ENCODE data around the gene FOXN3. TPM values are rescaled to one million over a fixed set of nuclear protein-coding genes. Genes with fewer than 3 reads are reported as not detected.

FOXN3 gene
- total RNA-seq, 1 donor from 2014 or later = 31.8 TPM

DNA sequence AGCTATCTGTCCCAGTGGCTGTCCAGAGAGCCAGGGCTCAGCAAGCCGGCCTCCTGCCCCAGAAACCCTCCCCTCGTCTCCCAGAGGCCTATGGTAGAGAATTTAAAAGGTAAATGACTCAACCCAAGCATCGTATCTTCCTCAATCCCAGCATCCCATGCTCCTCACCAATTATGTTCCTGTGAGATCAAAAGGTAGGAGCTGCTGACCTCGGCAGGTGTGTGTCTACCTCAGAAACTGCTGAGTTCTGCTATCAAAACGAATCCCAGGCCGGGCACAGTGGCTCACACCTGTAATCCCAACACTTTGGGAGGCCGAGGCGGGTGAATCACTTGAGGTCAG lies 49.3 kb downstream of the FOXN3 start:
- Histone ChIP-seq H3K27ac (ENCODE audit: low read depth, low read length) (peak overlapping the region; percentile 20), H3K36me3 (ENCODE audit: control insufficient read depth in 3 of 3, insufficient read depth in 3 of 3, low read length in 3 of 3) (no peaks in the 10 kb centered on the region), H3K4me3 (ENCODE audit: low read length in 3 of 3) (peak overlapping the region in 1 of 3 donors; percentile 49), H3K9me3 (ENCODE audit: control insufficient read depth in 3 of 3, low read length in 3 of 3) (no peaks in the 10 kb centered on the region), H3K9ac (ENCODE audit: low read depth in 1 of 3, low read length in 3 of 3) (peak overlapping the region in 2 of 3 donors; percentile 46 to 74), H3K4me1 (ENCODE audit: control insufficient read depth in 3 of 3, insufficient read depth in 3 of 3, low read length in 3 of 3) (peaks cover 49 to 59% (median 57%) of the 10 kb centered on the region in 3 donors), H3K27me3 (ENCODE audit: control insufficient read depth in 3 of 3, insufficient read depth in 3 of 3, low read length in 3 of 3) (no peaks in the 10 kb centered on the region)

GRCh38 chr14:89366864-89367778 lies 49.9 kb downstream of the FOXN3 start:
- no peaks in the 10 kb centered on the region for H3K27me3 ChIP-seq (ENCODE audit: control insufficient read depth in 3 of 3, insufficient read depth in 3 of 3, low read length in 3 of 3)
- peak overlapping the region; percentile 31 to 49 (median 47) for H3K4me3 ChIP-seq (ENCODE audit: low read length in 3 of 3)
- no peaks in the 10 kb centered on the region for H3K36me3 ChIP-seq (ENCODE audit: control insufficient read depth in 3 of 3, insufficient read depth in 3 of 3, low read length in 3 of 3)
- peaks cover 49 to 58% (median 56%) of the 10 kb centered on the region in 3 donors for H3K4me1 ChIP-seq (ENCODE audit: control insufficient read depth in 3 of 3, insufficient read depth in 3 of 3, low read length in 3 of 3)
- H3K9me3 ChIP-seq (ENCODE audit: control insufficient read depth in 3 of 3, low read length in 3 of 3) = no peaks in the 10 kb centered on the region
- H3K27ac ChIP-seq (ENCODE audit: low read depth, low read length) = peak overlapping the region; percentile 20
- peak overlapping the region; percentile 40 to 74 (median 46) for H3K9ac ChIP-seq (ENCODE audit: low read depth in 1 of 3, low read length in 3 of 3)

GRCh38 chr14:89365061-89365801 lies 51.8 kb downstream of the FOXN3 start:
- Histone ChIP-seq H3K9ac (ENCODE audit: low read depth in 1 of 3, low read length in 3 of 3) (no peak overlapping the region), H3K4me3 (ENCODE audit: low read length in 3 of 3) (no peak overlapping the region), H3K36me3 (ENCODE audit: control insufficient read depth in 3 of 3, insufficient read depth in 3 of 3, low read length in 3 of 3) (no peaks in the 10 kb centered on the region), H3K4me1 (ENCODE audit: control insufficient read depth in 3 of 3, insufficient read depth in 3 of 3, low read length in 3 of 3) (peaks cover 38 to 44% (median 42%) of the 10 kb centered on the region in 3 donors), H3K9me3 (ENCODE audit: control insufficient read depth in 3 of 3, low read length in 3 of 3) (no peaks in the 10 kb centered on the region), H3K27me3 (ENCODE audit: control insufficient read depth in 3 of 3, insufficient read depth in 3 of 3, low read length in 3 of 3) (no peaks in the 10 kb centered on the region), H3K27ac (ENCODE audit: low read depth, low read length) (no peak overlapping the region)

GRCh38 chr14:89364316-89364715 lies 52.7 kb downstream of the FOXN3 start:
- Histone ChIP-seq H3K4me3 (ENCODE audit: low read length in 3 of 3) (peak overlapping the region in 1 of 3 donors; percentile 29), H3K9ac (ENCODE audit: low read depth in 1 of 3, low read length in 3 of 3) (no peak overlapping the region), H3K4me1 (ENCODE audit: control insufficient read depth in 3 of 3, insufficient read depth in 3 of 3, low read length in 3 of 3) (peaks cover 34 to 45% (median 42%) of the 10 kb centered on the region in 3 donors), H3K9me3 (ENCODE audit: control insufficient read depth in 3 of 3, low read length in 3 of 3) (no peaks in the 10 kb centered on the region), H3K27me3 (ENCODE audit: control insufficient read depth in 3 of 3, insufficient read depth in 3 of 3, low read length in 3 of 3) (no peaks in the 10 kb centered on the region), H3K27ac (ENCODE audit: low read depth, low read length) (no peak overlapping the region), H3K36me3 (ENCODE audit: control insufficient read depth in 3 of 3, insufficient read depth in 3 of 3, low read length in 3 of 3) (no peaks in the 10 kb centered on the region)

GRCh38 chr14:89360277-89360676 lies 56.8 kb downstream of the FOXN3 start:
- Histone ChIP-seq H3K4me1 (ENCODE audit: control insufficient read depth in 3 of 3, insufficient read depth in 3 of 3, low read length in 3 of 3) (peaks cover 15 to 20% (median 20%) of the 10 kb centered on the region in 3 donors), H3K9ac (ENCODE audit: low read depth in 1 of 3, low read length in 3 of 3) (no peak overlapping the region), H3K27me3 (ENCODE audit: control insufficient read depth in 3 of 3, insufficient read depth in 3 of 3, low read length in 3 of 3) (no peaks in the 10 kb centered on the region), H3K4me3 (ENCODE audit: low read length in 3 of 3) (no peak overlapping the region), H3K36me3 (ENCODE audit: control insufficient read depth in 3 of 3, insufficient read depth in 3 of 3, low read length in 3 of 3) (peaks cover 0 to 3% (median 0%) of the 10 kb centered on the region in 3 donors), H3K27ac (ENCODE audit: low read depth, low read length) (peak overlapping the region; percentile 40), H3K9me3 (ENCODE audit: control insufficient read depth in 3 of 3, low read length in 3 of 3) (no peaks in the 10 kb centered on the region)

- Histone ChIP-seq H3K27ac (ENCODE audit: low read depth, low read length) (peak overlapping the region; percentile 40), H3K4me1 (ENCODE audit: control insufficient read depth in 3 of 3, insufficient read depth in 3 of 3, low read length in 3 of 3) (peaks cover 10 to 19% (median 17%) of the 10 kb centered on the region in 3 donors), H3K36me3 (ENCODE audit: control insufficient read depth in 3 of 3, insufficient read depth in 3 of 3, low read length in 3 of 3) (peaks cover 0 to 3% (median 0%) of the 10 kb centered on the region in 3 donors), H3K9ac (ENCODE audit: low read depth in 1 of 3, low read length in 3 of 3) (no peak overlapping the region), H3K27me3 (ENCODE audit: control insufficient read depth in 3 of 3, insufficient read depth in 3 of 3, low read length in 3 of 3) (no peaks in the 10 kb centered on the region), H3K4me3 (ENCODE audit: low read length in 3 of 3) (no peak overlapping the region), H3K9me3 (ENCODE audit: control insufficient read depth in 3 of 3, low read length in 3 of 3) (no peaks in the 10 kb centered on the region)
Measured at GRCh38 chr14:89359477-89360222, 57.4 kb downstream of the FOXN3 start.

DNA sequence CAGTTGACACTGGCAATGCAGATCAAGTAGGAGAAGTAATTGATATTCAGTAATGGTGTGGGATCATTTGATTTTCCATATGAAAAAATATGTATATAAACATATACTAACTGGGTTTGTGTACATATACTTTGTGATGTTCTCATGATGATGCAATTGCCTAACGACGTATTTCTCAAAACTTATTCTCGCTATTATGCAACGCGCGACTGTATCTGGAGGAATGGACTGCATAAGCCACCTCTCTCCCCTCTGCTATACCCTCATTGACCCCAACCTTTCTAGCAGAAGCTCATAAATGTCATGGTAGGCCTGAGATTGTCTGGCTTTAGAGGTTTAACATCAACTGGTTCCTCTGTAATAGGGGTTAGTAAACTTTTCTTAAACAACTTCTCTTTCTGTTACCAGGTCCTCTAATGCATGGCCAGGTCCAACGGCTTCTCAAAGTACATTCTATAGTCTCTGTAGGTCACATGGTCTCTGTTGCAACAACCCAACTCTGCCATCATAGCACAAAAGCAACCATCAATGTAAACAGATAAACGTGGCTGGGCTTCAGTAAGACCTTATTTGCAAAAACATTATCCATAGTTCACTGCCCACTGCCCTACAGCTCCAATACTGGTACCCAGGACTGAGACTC lies 59.3 kb downstream of the FOXN3 start:
- no peak overlapping the region for H3K27ac ChIP-seq (ENCODE audit: low read depth, low read length)

GRCh38 chr14:89356927-89357326 lies 60.1 kb downstream of the FOXN3 start:
- H3K4me3 ChIP-seq (ENCODE audit: low read length in 3 of 3) = no peak overlapping the region
- H3K36me3 ChIP-seq (ENCODE audit: control insufficient read depth in 3 of 3, insufficient read depth in 3 of 3, low read length in 3 of 3) = peaks cover 0 to 3% (median 0%) of the 10 kb centered on the region in 3 donors
- no peak overlapping the region for H3K9ac ChIP-seq (ENCODE audit: low read depth in 1 of 3, low read length in 3 of 3)
- H3K27ac ChIP-seq (ENCODE audit: low read depth, low read length) = no peak overlapping the region
- H3K9me3 ChIP-seq (ENCODE audit: control insufficient read depth in 3 of 3, low read length in 3 of 3) = no peaks in the 10 kb centered on the region
- H3K27me3 ChIP-seq (ENCODE audit: control insufficient read depth in 3 of 3, insufficient read depth in 3 of 3, low read length in 3 of 3) = no peaks in the 10 kb centered on the region
- H3K4me1 ChIP-seq (ENCODE audit: control insufficient read depth in 3 of 3, insufficient read depth in 3 of 3, low read length in 3 of 3) = peaks cover 11 to 14% (median 12%) of the 10 kb centered on the region in 3 donors

More for the DNA sequence above, 59.3 kb downstream of the FOXN3 start:
- H3K36me3 ChIP-seq (ENCODE audit: control insufficient read depth in 3 of 3, insufficient read depth in 3 of 3, low read length in 3 of 3) = peaks cover 0 to 3% (median 0%) of the 10 kb centered on the region in 3 donors
- no peak overlapping the region for H3K9ac ChIP-seq (ENCODE audit: low read depth in 1 of 3, low read length in 3 of 3)
- peaks cover 5 to 9% (median 5%) of the 10 kb centered on the region in 3 donors for H3K4me1 ChIP-seq (ENCODE audit: control insufficient read depth in 3 of 3, insufficient read depth in 3 of 3, low read length in 3 of 3)
- H3K27me3 ChIP-seq (ENCODE audit: control insufficient read depth in 3 of 3, insufficient read depth in 3 of 3, low read length in 3 of 3) = no peaks in the 10 kb centered on the region
- no peaks in the 10 kb centered on the region for H3K9me3 ChIP-seq (ENCODE audit: control insufficient read depth in 3 of 3, low read length in 3 of 3)
- H3K4me3 ChIP-seq (ENCODE audit: low read length in 3 of 3) = no peak overlapping the region

- H3K36me3 ChIP-seq (ENCODE audit: control insufficient read depth in 3 of 3, insufficient read depth in 3 of 3, low read length in 3 of 3) = peaks cover 0 to 3% (median 0%) of the 10 kb centered on the region in 3 donors
- no peak overlapping the region for H3K9ac ChIP-seq (ENCODE audit: low read depth in 1 of 3, low read length in 3 of 3)
- no peaks in the 10 kb centered on the region for H3K9me3 ChIP-seq (ENCODE audit: control insufficient read depth in 3 of 3, low read length in 3 of 3)
- no peaks in the 10 kb centered on the region for H3K27me3 ChIP-seq (ENCODE audit: control insufficient read depth in 3 of 3, insufficient read depth in 3 of 3, low read length in 3 of 3)
- no peak overlapping the region for H3K27ac ChIP-seq (ENCODE audit: low read depth, low read length)
- peaks cover 15 to 17% (median 16%) of the 10 kb centered on the region in 3 donors for H3K4me1 ChIP-seq (ENCODE audit: control insufficient read depth in 3 of 3, insufficient read depth in 3 of 3, low read length in 3 of 3)
- H3K4me3 ChIP-seq (ENCODE audit: low read length in 3 of 3) = no peak overlapping the region
Measured at GRCh38 chr14:89356496-89356895, 60.5 kb downstream of the FOXN3 start.
